HG03558 (cell line): Measurements from ENCODE around the gene PRELP.

Experiments
- ATAC-seq: cut with Tn5 transposase; IDR thresholded peaks from one replicate; pipeline ENCODE4 v1.9.1; 2021; ENCODE audit warnings: moderate number of reproducible peaks; ENCODE audit not compliant: unreplicated experiment; ENCODE audit errors: extremely low read depth

Gene PRELP

GRCh38 chr1:203520315-203520714 lies 44.7 kb downstream of the PRELP start:
- no peak for ATAC-seq

- ATAC-seq = no peak
These were observed 45.6 kb downstream of the PRELP start for GRCh38 chr1:203521074-203521794.

GRCh38 chr1:203521812-203522211 lies 46.2 kb downstream of the PRELP start:
- ATAC-seq = no peak

- ATAC-seq = no peak
These were observed 46.6 kb downstream of the PRELP start for GRCh38 chr1:203522237-203522636.

GRCh38 chr1:203523667-203524066 lies 48.1 kb downstream of the PRELP start:
- no peak for ATAC-seq

GRCh38 chr1:203524152-203524551 lies 48.5 kb downstream of the PRELP start:
- ATAC-seq = no peak

- ATAC-seq = no peak
These were observed 49.2 kb downstream of the PRELP start for GRCh38 chr1:203524824-203525223.

GRCh38 chr1:203525685-203526084 lies 50.1 kb downstream of the PRELP start:
- ATAC-seq = no peak

GRCh38 chr1:203526130-203526529 lies 50.5 kb downstream of the PRELP start:
- no peak for ATAC-seq

GRCh38 chr1:203526572-203526971 lies 51.0 kb downstream of the PRELP start:
- no peak for ATAC-seq

GRCh38 chr1:203527013-203527412 lies 51.4 kb downstream of the PRELP start:
- ATAC-seq = no peak

- ATAC-seq = no peak
These were observed 52.5 kb downstream of the PRELP start for GRCh38 chr1:203528063-203528462.

GRCh38 chr1:203528976-203529835 lies 53.6 kb downstream of the PRELP start:
- no peak for ATAC-seq

- no peak for ATAC-seq
These were observed 55.5 kb downstream of the PRELP start for GRCh38 chr1:203531063-203531462.

- no peak for ATAC-seq
These were observed 58.4 kb downstream of the PRELP start for GRCh38 chr1:203534012-203534411.

- no peak for ATAC-seq
These were observed 58.9 kb downstream of the PRELP start for GRCh38 chr1:203534526-203534925.

GRCh38 chr1:203536575-203536974 lies 61.0 kb downstream of the PRELP start:
- no peak for ATAC-seq

- ATAC-seq = no peak
These were observed 61.4 kb downstream of the PRELP start for GRCh38 chr1:203536980-203537455.

- ATAC-seq = no peak
These were observed 62.3 kb downstream of the PRELP start for GRCh38 chr1:203537806-203538464.

- ATAC-seq = no peak
These were observed 63.1 kb downstream of the PRELP start for GRCh38 chr1:203538726-203539125.
